Endometrial microvascular endothelial cells (primary cell): Measurements from ENCODE around the gene SLC16A10. TPM values are rescaled to one million over a fixed set of nuclear protein-coding genes. Genes with fewer than 3 reads are reported as not detected.
"Not testable (repeated sequence)": the region's sequence is repeated elsewhere in the genome, so short reads cannot be mapped to it uniquely, and the experiment has no call there.

Experiments
- in situ Hi-C: cut with HindIII; loops from 2 replicates; pipeline ENCODE4 v1.10.0; 2017; ENCODE audit warnings: low sequenced_read_pairs, low pct_unique_long_range_greater_than_20kb; ENCODE audit errors: inconsistent ontology term
- total RNA-seq: library from RNA; depleted of rRNA; stranded (reverse); fragments of >200 nt; gene quantifications from one replicate; pipeline ENCODE4 v1.2.3, GENCODE V29; 2015; ENCODE audit errors: inconsistent ontology term

SLC16A10 gene
- total RNA-seq, 1 donor from 2014 or later: not detected

DNA sequence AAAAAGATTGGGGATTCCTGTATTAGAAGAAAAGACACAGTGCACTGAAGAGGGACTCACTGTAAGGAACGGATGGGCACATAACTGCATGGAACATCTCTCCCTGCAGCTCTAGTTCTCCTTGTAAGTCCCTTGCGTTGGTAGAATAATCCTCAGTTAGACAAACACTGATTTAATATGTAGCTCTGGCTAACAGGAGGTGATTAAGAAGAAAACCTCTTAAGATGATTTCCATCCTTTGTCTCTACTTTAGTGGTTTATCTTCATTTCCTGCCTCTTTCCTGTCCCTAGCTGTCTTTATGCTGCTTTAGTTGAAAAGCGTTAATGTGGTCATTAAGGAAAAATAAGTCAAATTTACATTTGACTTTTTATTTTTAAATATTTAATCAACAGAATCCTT lies 86.6 kb downstream of the SLC16A10 start:
- in situ Hi-C loops: no loop called here

GRCh38 chr6:111175109-111175508 lies 87.8 kb downstream of the SLC16A10 start:
- in situ Hi-C loops: no loop called here

- in situ Hi-C loops: no loop called here
These were observed 88.9 kb downstream of the SLC16A10 start for GRCh38 chr6:111176038-111176759.

DNA sequence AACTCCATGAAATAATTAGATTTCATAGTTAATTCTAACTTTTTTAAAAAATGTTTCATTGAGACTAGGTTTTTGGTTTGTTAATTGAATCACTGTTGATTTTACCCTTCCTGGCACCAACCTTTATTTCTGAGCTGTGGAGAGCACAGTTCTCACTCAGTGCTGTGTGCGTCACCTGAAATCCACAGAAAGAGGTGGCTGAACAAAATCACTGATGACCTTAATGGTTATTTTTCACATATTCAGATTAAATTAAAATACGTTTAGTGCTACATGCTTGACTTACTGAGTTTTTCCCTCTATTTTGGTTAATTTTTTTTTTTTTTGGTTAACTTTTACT lies 89.4 kb downstream of the SLC16A10 start:
- in situ Hi-C loops: no loop called here

GRCh38 chr6:111177131-111177530 lies 89.8 kb downstream of the SLC16A10 start:
- in situ Hi-C loops: no loop called here

- in situ Hi-C loops: no loop called here
These were observed 96.6 kb downstream of the SLC16A10 start for GRCh38 chr6:111183702-111184517.

DNA sequence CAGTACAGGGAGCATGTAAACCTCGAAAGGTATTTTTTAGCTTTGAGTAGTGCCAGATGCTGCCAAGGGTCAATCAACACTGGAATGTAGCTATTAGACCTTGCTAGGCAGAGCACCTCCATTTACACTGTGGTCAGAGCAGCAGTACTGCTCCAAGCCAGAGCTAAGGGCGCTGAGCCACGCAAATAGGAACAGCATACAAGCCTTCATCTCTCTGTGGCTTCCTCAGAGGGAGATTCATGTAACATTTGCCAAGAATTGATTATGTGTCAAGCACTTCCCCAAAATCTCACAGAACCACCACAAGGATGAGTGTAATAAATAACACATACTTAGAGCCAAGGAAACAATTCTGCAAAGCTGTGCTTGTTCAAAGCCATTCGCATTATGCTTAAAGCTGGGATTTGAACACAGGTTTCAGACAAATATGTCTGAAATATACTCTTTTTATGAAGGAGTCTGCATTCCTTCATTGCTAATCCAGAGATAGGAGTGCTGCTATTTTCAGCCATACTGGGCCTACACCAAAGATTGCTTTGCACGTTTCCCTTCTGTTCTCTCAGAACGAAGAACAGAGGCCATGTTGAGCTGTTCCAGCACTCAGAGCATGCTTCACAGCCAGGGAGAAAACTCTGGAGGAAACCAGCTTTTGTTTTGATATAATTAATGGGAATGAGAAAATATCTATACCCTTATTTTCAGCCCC lies 97.7 kb downstream of the SLC16A10 start:
- in situ Hi-C loops: no loop called here

GRCh38 chr6:111185954-111186353 lies 98.7 kb downstream of the SLC16A10 start:
- in situ Hi-C loops: no loop called here

DNA sequence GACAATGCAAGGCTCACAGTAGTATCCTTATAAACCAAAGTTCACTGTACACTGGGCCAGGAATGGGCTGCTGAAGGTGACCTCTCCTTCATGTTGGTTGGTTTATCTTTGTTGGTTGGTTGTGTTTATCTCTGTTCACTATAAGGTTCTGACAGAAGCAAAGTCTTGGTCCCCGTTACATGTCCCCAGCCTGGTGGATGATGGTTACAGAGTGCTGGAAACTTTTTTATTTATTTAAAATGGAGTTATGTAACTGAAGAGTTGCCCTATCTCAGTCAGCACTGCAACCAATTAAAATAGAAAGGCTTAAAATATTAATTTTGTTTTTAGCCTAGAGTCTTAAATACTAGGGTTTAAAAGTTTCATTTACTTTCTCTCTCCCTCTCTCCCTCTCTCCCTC lies 100.6 kb downstream of the SLC16A10 start:
- in situ Hi-C loops: no loop called here

GRCh38 chr6:111189666-111190210 lies 102.4 kb downstream of the SLC16A10 start:
- in situ Hi-C loops: not testable (repeated sequence)

DNA sequence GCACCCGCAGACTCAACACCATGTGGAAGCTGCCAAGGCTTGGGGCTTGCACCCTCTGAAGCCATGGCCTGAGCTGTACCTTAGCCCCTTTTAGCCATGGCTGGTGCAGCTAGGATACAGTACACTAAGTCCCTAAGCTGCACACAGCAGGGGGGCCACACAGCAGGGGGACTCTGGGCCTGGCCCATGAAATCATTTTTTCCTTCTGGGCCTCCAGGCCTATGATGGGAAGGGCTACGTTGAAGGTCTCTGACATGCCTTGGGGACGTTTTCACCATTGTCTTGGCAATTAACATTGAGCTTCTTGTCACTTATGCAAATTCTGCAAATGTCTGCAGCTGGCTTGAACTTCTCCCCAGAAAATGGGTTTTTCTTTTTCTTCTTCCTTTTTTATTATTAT lies 103.3 kb downstream of the SLC16A10 start:
- in situ Hi-C loops: no loop called here

DNA sequence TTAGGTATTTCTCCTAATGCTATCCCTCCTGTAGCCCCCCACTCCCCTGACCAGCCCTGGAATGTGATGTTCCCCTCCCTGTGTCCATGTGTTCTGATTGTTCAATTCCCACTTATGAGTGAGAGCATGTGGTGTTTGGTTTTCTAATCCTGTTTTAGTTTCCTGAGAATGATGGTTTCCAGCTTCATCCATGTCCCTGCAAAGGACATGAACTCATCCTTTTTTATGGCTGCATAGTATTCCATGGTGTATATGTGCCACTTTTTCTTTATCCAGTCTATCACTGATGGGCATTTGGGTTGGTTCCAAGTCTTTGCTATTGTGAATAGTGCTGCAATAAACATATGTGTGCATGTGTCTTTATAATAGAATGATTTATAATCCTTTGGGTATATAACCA lies 103.8 kb downstream of the SLC16A10 start:
- in situ Hi-C loops: not testable (repeated sequence)

GRCh38 chr6:111192911-111193555 lies 105.7 kb downstream of the SLC16A10 start:
- in situ Hi-C loops: no loop called here

- in situ Hi-C loops: no loop called here
These were observed 108.4 kb downstream of the SLC16A10 start for GRCh38 chr6:111195656-111196055.

- in situ Hi-C loops: no loop called here
These were observed 111.5 kb downstream of the SLC16A10 start for GRCh38 chr6:111198841-111199240.

DNA sequence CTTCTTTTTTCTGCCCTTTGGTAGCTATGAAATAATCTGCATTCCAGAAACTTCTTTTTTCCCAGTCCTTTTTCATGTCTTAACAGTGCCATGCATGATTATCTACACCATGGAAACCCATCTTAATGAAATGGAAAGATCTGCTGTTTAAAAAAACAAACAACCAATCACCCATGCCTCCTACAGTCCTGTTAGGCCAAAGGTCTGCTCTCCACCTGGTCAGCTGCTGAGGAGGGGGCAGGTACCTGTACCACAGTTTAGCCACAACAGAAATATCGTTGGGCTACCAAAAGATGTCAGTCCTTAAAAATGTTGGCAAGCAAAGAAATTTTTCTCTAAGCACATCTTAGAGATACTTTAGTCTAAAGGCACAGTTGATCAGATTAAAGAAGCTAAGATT lies 112.6 kb downstream of the SLC16A10 start:
- in situ Hi-C loops: no loop called here

GRCh38 chr6:111200350-111201243 lies 113.3 kb downstream of the SLC16A10 start:
- in situ Hi-C loops: no loop called here

GRCh38 chr6:111201244-111201554 lies 113.9 kb downstream of the SLC16A10 start:
- in situ Hi-C loops: no loop called here
